K562 (cell line): Measurements from ENCODE around the gene SCN8A. TPM values are rescaled to one million over a fixed set of nuclear protein-coding genes. Genes with fewer than 3 reads are reported as not detected.

Experiments used
- ATAC-seq: fragments of 200-7000 bp; cut with Tn5 transposase; 3 replicates; pipeline ENCODE4 v1.9.1; 2020; ENCODE audit warnings: moderate library complexity
- BruUV-seq: library from RNA; stranded (reverse); fragments of 400-500 nt; replicated peaks from 2 replicates; lab custom pipeline; 2021; lab: Mats Ljungman, UMichigan
- CTCF ChIA-PET: fragments of 300-600 bp; formaldehyde crosslinking; extraction: SDS; loops from one replicate; lab custom pipeline; 2021; ENCODE audit warnings: low intra/inter-chr PET ratio; lab: Yijun Ruan, JAX
- POLR2A ChIA-PET: fragments of 300-600, 350-650 bp; sonication (Branson Sonifier 250); formaldehyde crosslinking; extraction: SDS; loops from one replicate; lab custom pipeline; 2021; ENCODE audit warnings: antibody characterized with exemption, inconsistent platforms; lab: Yijun Ruan, JAX
- DNase-seq, 4 experiments: peaks; one replicate each; pipeline versions ENCODE4 v3.0.0 to v3.0.0-alpha.2; 2011 to 2018; ENCODE audit warnings: low spot score in 3 of 4, mixed read lengths in 3 of 4; ENCODE audit errors: extremely low read depth in 1 of 4
- FAIRE-seq: peaks from 2 replicates; lab custom pipeline; 2011; peaks lifted over from hg19 to GRCh38; lab: Jason Lieb, UNC
- H2AFZ ChIP-seq: 2 replicates; pipeline ENCODE4 v1.6.0; 2011; ENCODE audit warnings: low read depth, low read length, control low read depth, inconsistent platforms
- H3K27ac ChIP-seq: fragments of 200-600 bp; 3 replicates; pipeline ENCODE4 v1.8.0; 2011; ENCODE audit warnings: low read depth, mild to moderate bottlenecking, control low read depth, inconsistent platforms, low read length, moderate library complexity, mixed read lengths; ENCODE audit errors: extremely low read depth
- H3K27me3 ChIP-seq, 2 experiments: fragments of 300-600 bp in 1 of 2; 2 replicates in 1 of 2; 3 replicates in 1 of 2; pipeline versions ENCODE4 v1.6.0 to v1.8.0; 2011; ENCODE audit warnings: inconsistent platforms in 2 of 2, low read length in 2 of 2, mild to moderate bottlenecking in 1 of 2, mixed read lengths in 1 of 2, moderate library complexity in 1 of 2; ENCODE audit not compliant: control insufficient read depth in 2 of 2, insufficient read depth in 2 of 2
- H3K36me3 ChIP-seq: fragments of 300-600 bp; 3 replicates; pipeline ENCODE4 v1.8.0; 2011; ENCODE audit warnings: mild to moderate bottlenecking, low read length, inconsistent platforms; ENCODE audit not compliant: control insufficient read depth, insufficient read depth
- H3K4me1 ChIP-seq, 2 experiments: fragments of 200-600 bp in 1 of 2; replicated peaks in 1 of 2; 2 replicates in 1 of 2; 3 replicates in 1 of 2; pipeline versions ENCODE4 v1.5.1 to v1.8.0; 2011; ENCODE audit warnings: inconsistent platforms in 2 of 2, low read length in 2 of 2, mild to moderate bottlenecking in 1 of 2, mixed read lengths in 1 of 2, moderate library complexity in 1 of 2; ENCODE audit not compliant: control insufficient read depth in 2 of 2, insufficient read depth in 2 of 2
- H3K4me2 ChIP-seq: 2 replicates; pipeline ENCODE4 v1.6.1; 2011; ENCODE audit warnings: low read length, control low read depth, inconsistent platforms, mixed read lengths; ENCODE audit not compliant: insufficient read depth
- H3K4me3 ChIP-seq: fragments of 200-600 bp; sonication (generic), shearing (Covaris generic); 2 replicates; pipeline ENCODE4 v1.5.1; 2016; ENCODE audit warnings: control low read depth, inconsistent platforms
- H3K79me2 ChIP-seq: fragments of 200-600 bp; 3 replicates; pipeline ENCODE4 v1.8.0; 2011; ENCODE audit warnings: low read length, inconsistent platforms; ENCODE audit not compliant: control insufficient read depth, insufficient read depth
- H3K9ac ChIP-seq, 2 experiments: 2 replicates each; pipeline versions ENCODE4 v1.6.0 to v1.6.1; 2011; ENCODE audit warnings: low read depth in 2 of 2, low read length in 2 of 2, control low read depth in 1 of 2, inconsistent platforms in 1 of 2, mild to moderate bottlenecking in 1 of 2, mixed read lengths in 1 of 2; ENCODE audit not compliant: insufficient read depth in 1 of 2
- H3K9me1 ChIP-seq: one replicate; pipeline ENCODE4 v1.6.0; 2011; ENCODE audit warnings: inconsistent platforms, mild to moderate bottlenecking, low read length, moderate library complexity; ENCODE audit not compliant: control insufficient read depth, insufficient read depth
- H3K9me3 ChIP-seq: replicated peaks from 2 replicates; pipeline ENCODE4 v1.5.1; 2011; ENCODE audit warnings: low read depth, low read length, inconsistent platforms; ENCODE audit not compliant: control insufficient read depth, insufficient read depth
- H4K20me1 ChIP-seq: replicated peaks from 2 replicates; pipeline ENCODE4 v1.6.1; 2011; ENCODE audit warnings: low read length, inconsistent platforms, mixed read lengths; ENCODE audit not compliant: control insufficient read depth, insufficient read depth
- ARID1B ChIP-seq: fragments of 450-650 bp; IDR thresholded peaks from 2 replicates; pipeline ENCODE4 v1.6.1; 2016; ENCODE audit warnings: antibody characterized with exemption, mild to moderate bottlenecking, inconsistent platforms
- ELF4 ChIP-seq: fragments of 450-650 bp; formaldehyde crosslinking; IDR thresholded peaks from 2 replicates; pipeline ENCODE4 v1.4.0; 2022; ENCODE audit warnings: missing genetic modification characterization
- SMAD1 ChIP-seq: fragments of 150-350 bp; IDR thresholded peaks from 2 replicates; pipeline ENCODE4 v1.6.1; 2014; ENCODE audit warnings: low read length, low read depth; ENCODE audit not compliant: partially characterized antibody
- WGBS: fragments of 100-300 bp; shearing (Covaris generic); methylation state at CpG from one replicate; pipeline ENCODE4 v1.1.6; 2016; ENCODE audit warnings: low coverage, mixed read lengths; ENCODE audit not compliant: insufficient coverage; ENCODE audit errors: missing lambda C conversion rate; 5-methylcytosine and 5-hydroxymethylcytosine counted together
- in situ Hi-C: fragments of 300-500 bp; cut with MboI; formaldehyde crosslinking; loops from 4 replicates; pipeline ENCODE4 v1.15.0; 2018; ENCODE audit warnings: inconsistent platforms, mixed read lengths
- intact Hi-C: fragments of 100-400 bp; cut with micrococcal nuclease; formaldehyde crosslinking; loops from 2 replicates; pipeline ENCODE4 v1.14.2; 2022
- polyA plus RNA-seq, 8 experiments: library from polyadenylated mRNA; depleted of rRNA in 4 of 8; stranded (reverse) in 5 of 8; unstranded in 3 of 8; fragments of >200 nt; fragmentation: Nextera tagmentation in 2 of 8; fragmentation: Illumina TruSeq in 1 of 8; extraction: Ambion mirVana in 2 of 8; extraction: Trizol in 1 of 8; gene quantifications; 2 replicates each; pipeline versions ENCODE4 v1.2.1 to v1.2.3, GENCODE V29; 2011 to 2014; ENCODE audit warnings: inconsistent platforms in 1 of 8, missing spikeins in 1 of 8
- total RNA-seq, 7 experiments: library from RNA; depleted of rRNA in 6 of 7; stranded (reverse); fragments of >200 nt in 6 of 7; fragmentation: Illumina TruSeq in 2 of 7; extraction: Trizol in 2 of 7; gene quantifications; 2 replicates each; pipeline versions ENCODE4 v1.2.1 to v1.2.3, GENCODE V29; 2011 to 2021; ENCODE audit warnings: low replicate concordance in 1 of 7
- TF ChIP-seq, protein P1 (sequence below), 2 experiments: fragments of 450-650 bp; IDR thresholded peaks; 2 replicates each; pipeline ENCODE4 v1.6.1; 2016; ENCODE audit warnings: mild to moderate bottlenecking in 2 of 2, borderline replicate concordance in 1 of 2, low read depth in 1 of 2, moderate library complexity in 1 of 2
- TF ChIP-seq, protein P2 (sequence below): fragments of 250-450 bp; sonication (Bioruptor Pico); IDR thresholded peaks from 2 replicates; pipeline ENCODE4 v1.8.0; 2022; ENCODE audit warnings: moderate library complexity, mild to moderate bottlenecking, inconsistent platforms

SCN8A gene
- total and polyA plus RNA-seq, 9 of the 15 experiments (the other 6 are each of a cell fraction or from before 2014, with no cell fraction given): 0.03 to 0.29 (median 0.15) TPM; not detected in 1

DNA sequence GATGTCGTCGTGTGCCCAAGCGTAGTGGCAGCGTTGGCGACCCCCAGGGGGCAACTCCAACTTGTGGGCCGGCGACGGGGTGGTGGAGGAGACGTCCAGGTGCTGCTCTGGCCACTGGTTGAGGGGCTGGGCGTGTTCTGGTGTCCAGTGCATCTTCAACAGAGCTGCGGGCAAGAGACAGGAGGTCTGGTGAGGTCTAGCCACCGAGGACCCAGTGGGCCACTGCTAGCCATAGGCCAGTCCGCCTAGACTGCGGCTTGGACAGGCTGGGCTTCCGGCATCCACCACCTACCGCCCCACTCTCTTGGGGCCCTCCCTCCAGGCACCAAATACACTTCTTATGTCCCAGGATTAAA lies 231.2 kb downstream of the SCN8A start:
- ATAC-seq: no peak
- H3K9ac ChIP-seq: no peak overlapping the region
- DNase-seq: no peak
- 24% methylated on average over 11 of the region's 16 CpGs for WGBS
- no TSS peak for BruUV-seq
- no peak overlapping the region for H3K27ac ChIP-seq
- intact Hi-C loops (loop anchor here (5.0 to 10.0 kb wide), 3 partner anchors 55 to 400 kb away; partner anchors contain the start of gene SLC4A8), in situ Hi-C loops (no loop called here)
- no peaks in the 10 kb centered on the region for H4K20me1 ChIP-seq
- no peak for FAIRE-seq
- TF ChIP-seq SMAD1: no peak
- TF ChIP-seq ELF4 (CRISPR knock-in tag): no peak
- TF ChIP-seq, protein P1, sequence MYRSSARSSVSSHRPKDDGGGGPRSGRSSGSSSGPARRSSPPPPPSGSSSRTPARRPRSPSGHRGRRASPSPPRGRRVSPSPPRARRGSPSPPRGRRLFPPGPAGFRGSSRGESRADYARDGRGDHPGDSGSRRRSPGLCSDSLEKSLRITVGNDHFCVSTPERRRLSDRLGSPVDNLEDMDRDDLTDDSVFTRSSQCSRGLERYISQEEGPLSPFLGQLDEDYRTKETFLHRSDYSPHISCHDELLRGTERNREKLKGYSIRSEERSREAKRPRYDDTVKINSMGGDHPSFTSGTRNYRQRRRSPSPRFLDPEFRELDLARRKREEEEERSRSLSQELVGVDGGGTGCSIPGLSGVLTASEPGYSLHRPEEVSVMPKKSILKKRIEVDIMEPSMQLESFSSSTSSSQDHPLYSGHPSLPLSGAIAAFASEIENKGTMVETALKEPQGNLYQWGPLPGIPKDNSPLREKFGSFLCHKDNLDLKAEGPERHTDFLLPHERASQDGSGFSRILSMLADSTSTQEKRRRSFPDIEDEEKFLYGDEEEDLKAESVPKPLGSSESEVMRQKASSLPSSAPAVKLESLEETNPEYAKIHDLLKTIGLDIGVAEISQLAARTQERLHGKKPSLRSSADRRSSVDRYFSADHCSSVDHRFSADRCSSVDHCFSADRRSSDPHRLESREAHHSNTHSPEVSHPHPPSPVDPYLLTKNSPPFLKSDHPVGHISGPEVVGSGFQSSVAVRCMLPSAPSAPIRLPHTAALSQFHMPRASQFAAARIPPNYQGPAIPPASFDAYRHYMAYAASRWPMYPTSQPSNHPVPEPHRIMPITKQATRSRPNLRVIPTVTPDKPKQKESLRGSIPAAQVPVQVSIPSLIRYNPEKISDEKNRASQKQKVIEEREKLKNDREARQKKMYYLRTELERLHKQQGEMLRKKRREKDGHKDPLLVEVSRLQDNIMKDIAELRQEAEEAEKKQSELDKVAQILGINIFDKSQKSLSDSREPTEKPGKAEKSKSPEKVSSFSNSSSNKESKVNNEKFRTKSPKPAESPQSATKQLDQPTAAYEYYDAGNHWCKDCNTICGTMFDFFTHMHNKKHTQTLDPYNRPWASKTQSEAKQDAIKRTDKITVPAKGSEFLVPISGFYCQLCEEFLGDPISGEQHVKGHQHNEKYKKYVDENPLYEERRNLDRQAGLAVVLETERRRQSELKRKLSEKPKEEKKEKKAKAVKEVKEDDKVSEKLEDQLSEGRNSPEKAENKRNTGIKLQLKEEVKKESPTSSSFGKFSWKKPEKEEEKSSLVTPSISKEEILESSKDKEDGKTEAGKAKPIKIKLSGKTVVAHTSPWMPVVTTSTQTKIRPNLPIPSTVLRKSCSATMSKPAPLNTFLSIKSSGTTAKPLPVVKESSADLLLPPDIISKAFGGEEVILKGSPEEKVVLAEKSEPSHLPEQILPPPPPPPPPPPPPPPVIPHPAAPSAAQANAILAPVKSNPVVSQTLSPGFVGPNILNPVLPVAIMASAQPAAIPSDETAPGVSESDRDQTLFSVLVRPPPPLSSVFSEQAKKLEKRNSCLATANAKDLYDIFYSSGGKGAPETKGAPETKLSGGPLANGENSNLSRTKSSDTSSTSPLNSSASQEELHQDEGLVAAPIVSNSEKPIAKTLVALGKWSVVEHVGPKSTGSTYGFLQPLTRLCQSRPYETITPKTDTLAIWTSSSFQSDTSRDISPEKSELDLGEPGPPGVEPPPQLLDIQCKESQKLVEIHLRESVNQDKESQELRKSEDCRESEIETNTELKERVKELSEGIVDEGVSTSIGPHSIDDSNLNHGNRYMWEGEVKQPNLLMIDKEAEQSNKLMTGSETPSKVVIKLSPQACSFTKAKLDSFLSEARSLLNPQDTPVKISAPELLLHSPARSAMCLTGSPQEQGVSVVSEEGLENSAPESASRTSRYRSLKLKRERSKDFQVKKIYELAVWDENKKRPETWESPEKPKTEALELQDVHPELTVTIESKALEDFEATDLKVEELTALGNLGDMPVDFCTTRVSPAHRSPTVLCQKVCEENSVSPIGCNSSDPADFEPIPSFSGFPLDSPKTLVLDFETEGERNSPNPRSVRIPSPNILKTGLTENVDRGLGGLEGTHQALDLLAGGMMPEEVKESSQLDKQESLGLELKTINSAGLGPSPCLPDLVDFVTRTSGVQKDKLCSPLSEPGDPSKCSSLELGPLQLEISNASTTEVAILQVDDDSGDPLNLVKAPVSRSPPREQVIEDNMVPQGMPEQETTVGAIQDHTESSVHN (IDR thresholded peaks at IDR 0.05; ENCODE audit: borderline replicate concordance in 1 of 2, low read depth in 1 of 2): no peak
- no peak for TF ChIP-seq ARID1B
- TF ChIP-seq, protein P2, sequence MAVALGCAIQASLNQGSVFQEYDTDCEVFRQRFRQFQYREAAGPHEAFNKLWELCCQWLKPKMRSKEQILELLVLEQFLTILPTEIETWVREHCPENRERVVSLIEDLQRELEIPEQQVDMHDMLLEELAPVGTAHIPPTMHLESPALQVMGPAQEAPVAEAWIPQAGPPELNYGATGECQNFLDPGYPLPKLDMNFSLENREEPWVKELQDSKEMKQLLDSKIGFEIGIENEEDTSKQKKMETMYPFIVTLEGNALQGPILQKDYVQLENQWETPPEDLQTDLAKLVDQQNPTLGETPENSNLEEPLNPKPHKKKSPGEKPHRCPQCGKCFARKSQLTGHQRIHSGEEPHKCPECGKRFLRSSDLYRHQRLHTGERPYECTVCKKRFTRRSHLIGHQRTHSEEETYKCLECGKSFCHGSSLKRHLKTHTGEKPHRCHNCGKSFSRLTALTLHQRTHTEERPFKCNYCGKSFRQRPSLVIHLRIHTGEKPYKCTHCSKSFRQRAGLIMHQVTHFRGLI (CRISPR knock-in tag): no peak
- TF ChIP-seq, all 486 proteins: peak for 0
- ChIA-PET CTCF (no interaction called here), POLR2A (no interaction called here)
- H3K79me2 ChIP-seq: no peaks in the 10 kb centered on the region
- no peaks in the 10 kb centered on the region for H3K36me3 ChIP-seq
- no peak overlapping the region for H3K4me3 ChIP-seq
- H3K9me3 ChIP-seq: no peaks in the 10 kb centered on the region
- H3K9me1 ChIP-seq: no peaks in the 10 kb centered on the region
- peaks cover 0 to 19% of the 10 kb centered on the region in 2 experiments; a peak in 2 of 5 replicates for H3K4me1 ChIP-seq
- H2AFZ ChIP-seq: no peak overlapping the region
- H3K4me2 ChIP-seq: no peak overlapping the region
- peaks cover 5 to 63% of the 10 kb centered on the region in 2 experiments; a peak in 4 of 5 replicates for H3K27me3 ChIP-seq
